ENCODE measurements around the gene MIX23. TPM values are rescaled to one million over a fixed set of nuclear protein-coding genes. Genes with fewer than 3 reads are reported as not detected.

MIX23 gene
- 16.7 and 21.7 TPM in 2 replicates for polyA plus RNA-seq (2011; rRNA removed)
- polyA minus RNA-seq (2011; rRNA and poly(A)+ RNA removed): 5.9 and 11.6 TPM in 2 replicates

DNA sequence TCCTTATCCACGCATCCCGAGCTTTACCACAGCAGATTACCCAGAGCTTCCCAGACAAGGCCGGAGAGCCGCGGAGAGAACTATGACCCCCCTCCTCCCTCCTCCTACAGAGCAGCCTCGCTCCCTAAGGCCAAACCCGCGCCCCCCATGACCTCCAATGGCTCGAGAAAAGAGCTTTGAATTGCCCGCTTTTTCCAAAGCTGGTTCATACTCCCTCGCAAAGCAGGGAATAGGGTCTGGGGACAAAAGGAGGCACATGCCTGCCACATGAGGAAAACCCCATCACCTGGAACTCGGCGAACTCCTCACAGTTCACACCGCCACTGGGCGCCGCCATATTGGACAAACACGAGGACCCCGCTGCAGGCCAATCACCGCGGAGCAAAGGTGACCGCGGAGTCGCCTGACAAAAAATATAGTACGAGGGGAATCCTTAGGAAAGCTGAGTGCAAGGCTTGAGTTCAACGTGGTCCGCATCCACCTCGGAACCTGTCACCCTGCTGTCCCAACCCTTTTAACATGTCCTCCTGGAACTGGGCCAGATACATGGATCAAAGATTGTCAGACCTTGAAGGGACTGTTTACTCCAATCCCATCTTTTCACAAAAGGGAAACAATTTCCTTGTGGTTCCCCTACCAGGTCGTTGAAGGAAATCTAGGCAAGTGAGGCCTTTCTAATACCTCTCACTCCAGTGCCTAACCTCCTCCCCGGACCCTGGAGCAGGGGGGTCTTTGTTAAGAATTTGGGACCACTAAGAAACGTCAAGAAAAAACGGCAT lies at the start of gene MIX23:
TSS of gene MIX23 (minus strand) at position 344 of the 779 bp plus-strand sequence. CDS start at position 337, 7 bp downstream.
- POLR2A ChIA-PET: interaction anchor here (0.7 to 1.1 kb wide), 2 partner anchors 33 to 516 kb away, joined by 3 to 4 read pairs; partner anchors contain the start of gene WDR5B

DNA sequence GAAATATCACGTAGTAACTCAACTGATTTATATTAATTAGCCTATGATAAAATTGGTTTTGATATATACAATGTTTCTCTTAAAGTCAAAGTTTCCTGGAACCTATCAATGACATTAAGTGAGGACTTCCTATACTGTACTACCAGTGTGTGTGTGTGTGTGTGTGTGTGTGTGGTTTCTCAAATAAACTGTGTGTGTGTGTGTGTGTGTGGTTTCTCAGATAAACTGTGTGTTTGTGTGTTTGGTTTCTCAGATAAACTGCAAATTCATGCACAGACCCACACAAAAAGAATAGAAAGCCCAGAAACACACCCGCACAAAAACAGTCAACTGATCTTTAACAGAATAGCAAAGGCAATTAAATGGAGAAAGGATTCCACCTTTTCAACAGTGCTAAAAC lies 47.3 kb upstream of the MIX23 start:
- Histone ChIP-seq H3K4me3 (ENCODE audit: low read depth, low read length) (no peak overlapping the region), H3K9me3 (ENCODE audit: control insufficient read depth, insufficient read depth, low read length) (no peaks in the 10 kb centered on the region), H3K27ac (ENCODE audit: low read depth, low read length) (no peak overlapping the region), H3K27me3 (ENCODE audit: control insufficient read depth, insufficient read depth, low read length) (no peaks in the 10 kb centered on the region)
- no peak for TF ChIP-seq CTCF (IDR thresholded peaks at IDR 0.05; ENCODE audit: low read depth, low read length)
- no peak for DNase-seq (ENCODE audit: low read depth, low spot score)
- ChIA-PET POLR2A (no interaction called here), CTCF (no interaction called here)

More for the DNA sequence above, at the start of gene MIX23:
- Histone ChIP-seq H3K9me3 (ENCODE audit: control insufficient read depth, insufficient read depth, low read length) (no peaks in the 10 kb centered on the region), H3K4me3 (ENCODE audit: low read depth, low read length) (peak within 1 kb of the TSS; percentile 96), H3K27me3 (ENCODE audit: control insufficient read depth, insufficient read depth, low read length) (no peaks in the 10 kb centered on the region), H3K27ac (ENCODE audit: low read depth, low read length) (peak within 1 kb of the TSS; percentile 53)
- CTCF ChIA-PET: interaction anchor here (0.5 to 4.0 kb wide), 4 partner anchors 10 to 837 kb away, joined by 3 to 48 read pairs (median 4); partner anchors contain the start of gene POLQ
- DNase-seq (ENCODE audit: low read depth, low spot score): no peak
- TF ChIP-seq CTCF (IDR thresholded peaks at IDR 0.05; ENCODE audit: low read depth, low read length): no peak

DNA sequence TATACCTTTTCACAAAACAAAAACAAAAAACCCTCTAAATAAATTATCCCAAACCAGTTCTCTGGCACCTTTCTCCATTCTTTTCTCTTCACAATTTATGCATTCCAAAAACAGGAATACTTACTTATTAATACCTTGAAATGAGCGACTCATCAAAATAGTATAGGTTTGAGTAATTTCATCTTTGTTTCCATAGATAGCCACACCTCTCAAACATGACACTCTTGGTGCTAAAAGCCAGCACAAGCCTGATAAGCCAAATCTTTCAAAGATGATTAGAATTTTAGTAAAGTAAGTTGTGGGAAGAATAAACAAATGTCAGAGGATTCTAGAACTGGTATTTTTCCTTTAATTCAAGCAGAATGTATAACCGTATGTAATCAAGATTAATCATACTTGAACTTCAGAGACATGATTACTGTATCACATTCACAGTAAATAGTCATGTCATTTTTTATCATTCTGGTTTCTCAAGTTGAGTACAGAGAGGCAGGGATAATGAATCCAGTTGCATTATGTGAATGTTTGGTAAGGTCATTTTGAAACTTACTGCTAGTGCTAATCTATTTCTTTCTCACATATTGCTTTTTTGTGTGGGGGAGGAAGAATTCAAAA lies 44.9 kb upstream of the MIX23 start:
- DNase-seq (ENCODE audit: low read depth, low spot score): no peak
- ChIA-PET CTCF (interaction anchor here (0.8 kb wide), 1 partner anchor 30 kb away, joined by 3 read pairs; no protein-coding TSS in a partner anchor), POLR2A (no interaction called here)
- Histone ChIP-seq H3K9me3 (ENCODE audit: control insufficient read depth, insufficient read depth, low read length) (no peaks in the 10 kb centered on the region), H3K27ac (ENCODE audit: low read depth, low read length) (no peak overlapping the region), H3K4me3 (ENCODE audit: low read depth, low read length) (no peak overlapping the region), H3K27me3 (ENCODE audit: control insufficient read depth, insufficient read depth, low read length) (no peaks in the 10 kb centered on the region)
- TF ChIP-seq CTCF (IDR thresholded peaks at IDR 0.05; ENCODE audit: low read depth, low read length): no peak

DNA sequence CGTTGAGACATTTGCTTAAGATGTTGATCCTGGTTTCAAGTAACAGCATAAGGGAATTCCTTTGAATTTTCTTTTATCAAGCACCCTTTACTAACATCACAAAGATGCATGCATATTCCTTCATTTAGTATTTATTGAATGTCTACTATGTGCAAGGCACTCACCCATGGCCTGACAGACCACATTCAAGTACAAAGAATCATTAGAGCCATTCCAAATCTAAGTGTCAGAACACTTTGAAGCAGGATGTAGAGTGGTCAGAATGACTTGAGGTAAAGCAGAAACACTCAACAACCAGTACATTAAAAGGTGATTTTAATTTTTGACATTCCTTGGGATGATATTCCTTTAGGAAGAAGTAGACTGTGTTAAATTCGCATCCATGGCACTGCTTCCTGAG lies 38.8 kb upstream of the MIX23 start:
- CTCF ChIA-PET: interaction anchor here (0.6 kb wide), 1 partner anchor 70 kb away, joined by 5 read pairs; no protein-coding TSS in a partner anchor
- H3K27me3 ChIP-seq (ENCODE audit: control insufficient read depth, insufficient read depth, low read length): no peaks in the 10 kb centered on the region
- H3K27ac ChIP-seq (ENCODE audit: low read depth, low read length): no peak overlapping the region
- no peak for DNase-seq (ENCODE audit: low read depth, low spot score)
- no peaks in the 10 kb centered on the region for H3K9me3 ChIP-seq (ENCODE audit: control insufficient read depth, insufficient read depth, low read length)
- no peak for TF ChIP-seq CTCF (IDR thresholded peaks at IDR 0.05; ENCODE audit: low read depth, low read length)
- POLR2A ChIA-PET: no interaction called here
- no peak overlapping the region for H3K4me3 ChIP-seq (ENCODE audit: low read depth, low read length)
